GM23338 (cell line): ENCODE measurements around the gene TMEM269.

Experiments
- CREB1 ChIP-seq: fragments of 250-450 bp; sonication (Bioruptor Pico); IDR thresholded peaks from 2 replicates; pipeline ENCODE4 v1.5.0; 2020; ENCODE audit warnings: low read depth, mild to moderate bottlenecking, moderate library complexity
- CTCF ChIP-seq, 2 experiments: fragments of 200-600 bp in 1 of 2; sonication (generic) in 1 of 2; conservative IDR thresholded peaks; 2 replicates each; pipeline versions ENCODE4 v1.5.1 to v1.6.1; 2016 to 2017; ENCODE audit warnings: antibody characterized with exemption in 2 of 2, low read depth in 2 of 2, mild to moderate bottlenecking in 2 of 2, moderate library complexity in 1 of 2
- POLR2AphosphoS5 ChIP-seq: IDR thresholded peaks from 2 replicates; pipeline ENCODE4 v1.6.1; 2016; ENCODE audit warnings: antibody characterized with exemption, low read depth
- REST ChIP-seq: IDR thresholded peaks from one replicate; pipeline ENCODE4 v1.6.1; 2018; ENCODE audit warnings: antibody characterized with exemption; ENCODE audit not compliant: unreplicated experiment

GRCh38 chr1:42831273-42831672 lies 46.5 kb downstream of the TMEM269 start:
- TF ChIP-seq CTCF (conservative IDR thresholded peaks at IDR 0.05; ENCODE audit: low read depth in 2 of 2): no peak
- no peak for TF ChIP-seq POLR2AphosphoS5
- TF ChIP-seq CREB1: no peak
- TF ChIP-seq REST: no peak
